Gastrocnemius medialis (tissue), 4 donors: ENCODE data around the gene KRTAP4-12. TPM values are rescaled to one million over a fixed set of nuclear protein-coding genes. Genes with fewer than 3 reads are reported as not detected.
"Not testable (repeated sequence)": the region's sequence is repeated elsewhere in the genome, so short reads cannot be mapped to it uniquely, and the experiment has no call there.

Source experiments
- ATAC-seq, 2 donors: fragments of 150-250 bp; one replicate each; pipeline ENCODE4 v1.9.1; 2016
- DNase-seq, 2 donors: peaks; one replicate each; pipeline ENCODE4 v3.0.0-alpha.2; 2019
- H3K27ac ChIP-seq, 4 donors: fragments of 200-600 bp; sonication (generic); 1 replicate in 1 of 4; 2 replicates in 3 of 4; pipeline ENCODE4 v1.5.1; 2016 to 2018; ENCODE audit warnings: mild to moderate bottlenecking in 2 of 4, moderate library complexity in 1 of 4
- H3K27me3 ChIP-seq, 3 donors: fragments of 200-600 bp; sonication (generic) in 2 of 3; 1 replicate in 1 of 3; 2 replicates in 2 of 3; pipeline versions ENCODE4 v1.5.1 to v1.6.0; 2016 to 2019; ENCODE audit warnings: mild to moderate bottlenecking in 1 of 3, moderate library complexity in 1 of 3
- H3K36me3 ChIP-seq, 2 donors: fragments of 200-600 bp; sonication (generic) in 1 of 2; one replicate each; pipeline ENCODE4 v1.5.1; 2017 to 2018
- H3K4me1 ChIP-seq, 2 donors: fragments of 200-600 bp; sonication (generic) in 1 of 2; one replicate each; pipeline ENCODE4 v1.5.1; 2016 to 2017; ENCODE audit warnings: mild to moderate bottlenecking in 2 of 2
- H3K4me3 ChIP-seq, 4 donors: fragments of 200-600 bp; sonication (generic) in 3 of 4; 1 replicate in 1 of 4; 2 replicates in 3 of 4; pipeline ENCODE4 v1.5.1; 2016 to 2019; ENCODE audit warnings: mild to moderate bottlenecking in 2 of 4
- H3K9me3 ChIP-seq, 3 donors: fragments of 200-600 bp; sonication (generic) in 2 of 3; 1 replicate in 1 of 3; 2 replicates in 2 of 3; pipeline ENCODE4 v1.5.1; 2016 to 2019
- POLR2A ChIP-seq, 2 donors: fragments of 450-650 bp; IDR thresholded peaks; one replicate each; pipeline ENCODE4 v1.6.1; 2017; ENCODE audit warnings: antibody characterized with exemption in 2 of 2, mild to moderate bottlenecking in 2 of 2, moderate library complexity in 2 of 2
- in situ Hi-C, 4 donors: fragments of 200-750 bp; cut with MboI; loops; one replicate each; pipeline versions ENCODE4 v1.15.0 to v1.8.0; 2017; ENCODE audit warnings: low sequenced_read_pairs in 4 of 4
- intact Hi-C: fragments of 100-400 bp; cut with DNase I; formaldehyde crosslinking; loops from one replicate; pipeline ENCODE4 v1.15.1; 2023; ENCODE audit warnings: low total_unique reads
- total RNA-seq, 4 donors: library from RNA; depleted of rRNA; stranded (reverse); fragments of >200 nt; gene quantifications; one replicate each; pipeline versions ENCODE4 v1.1.0 to v1.2.3, GENCODE V29; 2016
- TF ChIP-seq, protein P1 (sequence below), 5 experiments: fragments of 450-650 bp in 3 of 5; fragments of 200-600 bp in 2 of 5; sonication (generic) in 2 of 5; IDR thresholded peaks in 4 of 5; conservative IDR thresholded peaks in 1 of 5; 1 replicate in 4 of 5; 2 replicates in 1 of 5; pipeline ENCODE4 v1.5.1; 2016 to 2019; ENCODE audit warnings: antibody characterized with exemption in 5 of 5, mild to moderate bottlenecking in 3 of 5, moderate library complexity in 3 of 5

The KRTAP4-12 gene
- total RNA-seq, 4 donors from 2014 or later: not detected

DNA sequence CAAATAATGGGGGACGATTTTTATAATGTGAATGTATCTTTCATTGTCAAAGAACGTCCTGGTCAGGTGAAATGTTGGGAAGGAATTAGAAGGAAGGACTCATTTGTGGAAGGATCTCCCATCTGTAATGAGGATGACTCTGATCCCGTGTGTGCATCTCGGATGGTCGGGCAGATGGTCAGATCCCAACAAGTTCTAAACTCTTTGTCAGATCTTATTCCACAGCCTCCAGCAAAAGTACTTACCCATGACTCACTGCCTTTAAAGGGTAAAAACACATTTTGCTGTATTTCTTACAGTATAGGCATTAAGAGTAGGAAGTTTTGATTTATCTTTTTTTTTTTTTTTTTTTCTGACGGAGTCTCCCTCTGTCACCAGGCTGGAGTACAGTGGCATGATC lies 25.5 kb downstream of the KRTAP4-12 start:
- intact Hi-C loops: no loop called here

GRCh38 chr17:41098042-41098441 lies 25.9 kb downstream of the KRTAP4-12 start, which contains the start of gene KRTAP4-8:
Gene KRTAP4-8 (minus strand): TSS chr17:41098142. CDS start chr17:41098084, 58 bp downstream.
- Histone ChIP-seq H3K4me3 (no peak within 1 kb of the TSS), H3K4me1 (no peaks in the 10 kb centered on the region), H3K27me3 (no peaks in the 10 kb centered on the region), H3K27ac (no peak within 1 kb of the TSS), H3K9me3 (no peaks in the 10 kb centered on the region), H3K36me3 (no peaks in the 10 kb centered on the region)
- intact Hi-C loops: no loop called here
- ATAC-seq: no peak
- TF ChIP-seq, protein P1, sequence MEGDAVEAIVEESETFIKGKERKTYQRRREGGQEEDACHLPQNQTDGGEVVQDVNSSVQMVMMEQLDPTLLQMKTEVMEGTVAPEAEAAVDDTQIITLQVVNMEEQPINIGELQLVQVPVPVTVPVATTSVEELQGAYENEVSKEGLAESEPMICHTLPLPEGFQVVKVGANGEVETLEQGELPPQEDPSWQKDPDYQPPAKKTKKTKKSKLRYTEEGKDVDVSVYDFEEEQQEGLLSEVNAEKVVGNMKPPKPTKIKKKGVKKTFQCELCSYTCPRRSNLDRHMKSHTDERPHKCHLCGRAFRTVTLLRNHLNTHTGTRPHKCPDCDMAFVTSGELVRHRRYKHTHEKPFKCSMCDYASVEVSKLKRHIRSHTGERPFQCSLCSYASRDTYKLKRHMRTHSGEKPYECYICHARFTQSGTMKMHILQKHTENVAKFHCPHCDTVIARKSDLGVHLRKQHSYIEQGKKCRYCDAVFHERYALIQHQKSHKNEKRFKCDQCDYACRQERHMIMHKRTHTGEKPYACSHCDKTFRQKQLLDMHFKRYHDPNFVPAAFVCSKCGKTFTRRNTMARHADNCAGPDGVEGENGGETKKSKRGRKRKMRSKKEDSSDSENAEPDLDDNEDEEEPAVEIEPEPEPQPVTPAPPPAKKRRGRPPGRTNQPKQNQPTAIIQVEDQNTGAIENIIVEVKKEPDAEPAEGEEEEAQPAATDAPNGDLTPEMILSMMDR (IDR thresholded peaks at IDR 0.05 in 4 of 5, conservative IDR thresholded peaks at IDR 0.05 in 1 of 5): no peak
- TF ChIP-seq POLR2A (IDR thresholded peaks at IDR 0.05): no peak
- in situ Hi-C loops: loop anchor here in 1 of 4 donors (25.0 kb wide), 1 partner anchor 89 kb away; the partner anchor contains the start of genes KRTAP4-1, KRTAP4-2 and KRTAP9-1
- no peak for DNase-seq

More for the DNA sequence above, 25.5 kb downstream of the KRTAP4-12 start:
- H3K27ac ChIP-seq: no peak overlapping the region
- no peak for ATAC-seq
- H3K4me1 ChIP-seq: no peaks in the 10 kb centered on the region
- H3K4me3 ChIP-seq: no peak overlapping the region
- in situ Hi-C loops: loop anchor here in 1 of 4 donors (25.0 kb wide), 1 partner anchor 89 kb away; the partner anchor contains the start of genes KRTAP4-1, KRTAP4-2 and KRTAP9-1
- no peaks in the 10 kb centered on the region for H3K9me3 ChIP-seq
- H3K27me3 ChIP-seq: no peaks in the 10 kb centered on the region
- DNase-seq: no peak
- no peaks in the 10 kb centered on the region for H3K36me3 ChIP-seq
- TF ChIP-seq, protein P1 (IDR thresholded peaks at IDR 0.05 in 4 of 5, conservative IDR thresholded peaks at IDR 0.05 in 1 of 5): no peak
- TF ChIP-seq POLR2A (IDR thresholded peaks at IDR 0.05): no peak

- TF ChIP-seq, protein P1 (IDR thresholded peaks at IDR 0.05 in 4 of 5, conservative IDR thresholded peaks at IDR 0.05 in 1 of 5): no peak
- no peak for TF ChIP-seq POLR2A (IDR thresholded peaks at IDR 0.05)
- Histone ChIP-seq H3K27me3 (no peaks in the 10 kb centered on the region), H3K27ac (no peak overlapping the region), H3K9me3 (no peaks in the 10 kb centered on the region), H3K36me3 (no peaks in the 10 kb centered on the region), H3K4me3 (no peak overlapping the region), H3K4me1 (no peaks in the 10 kb centered on the region)
- DNase-seq (no peak), ATAC-seq (no peak)
- intact Hi-C loops (no loop called here), in situ Hi-C loops (loop anchor here in 1 of 4 donors (25.0 kb wide), 1 partner anchor 91 kb away; the partner anchor contains the start of genes KRTAP4-1, KRTAP4-2 and KRTAP9-1)
Measured at GRCh38 chr17:41096055-41096454, 27.9 kb downstream of the KRTAP4-12 start.

GRCh38 chr17:41088760-41089352 lies 35.1 kb downstream of the KRTAP4-12 start:
- not testable (repeated sequence) for DNase-seq, H3K9me3 ChIP-seq
- in situ Hi-C loops: loop anchor here in 1 of 4 donors (25.0 kb wide), 1 partner anchor 98 kb away; the partner anchor contains the start of genes KRTAP4-1, KRTAP4-2 and KRTAP9-1

DNA sequence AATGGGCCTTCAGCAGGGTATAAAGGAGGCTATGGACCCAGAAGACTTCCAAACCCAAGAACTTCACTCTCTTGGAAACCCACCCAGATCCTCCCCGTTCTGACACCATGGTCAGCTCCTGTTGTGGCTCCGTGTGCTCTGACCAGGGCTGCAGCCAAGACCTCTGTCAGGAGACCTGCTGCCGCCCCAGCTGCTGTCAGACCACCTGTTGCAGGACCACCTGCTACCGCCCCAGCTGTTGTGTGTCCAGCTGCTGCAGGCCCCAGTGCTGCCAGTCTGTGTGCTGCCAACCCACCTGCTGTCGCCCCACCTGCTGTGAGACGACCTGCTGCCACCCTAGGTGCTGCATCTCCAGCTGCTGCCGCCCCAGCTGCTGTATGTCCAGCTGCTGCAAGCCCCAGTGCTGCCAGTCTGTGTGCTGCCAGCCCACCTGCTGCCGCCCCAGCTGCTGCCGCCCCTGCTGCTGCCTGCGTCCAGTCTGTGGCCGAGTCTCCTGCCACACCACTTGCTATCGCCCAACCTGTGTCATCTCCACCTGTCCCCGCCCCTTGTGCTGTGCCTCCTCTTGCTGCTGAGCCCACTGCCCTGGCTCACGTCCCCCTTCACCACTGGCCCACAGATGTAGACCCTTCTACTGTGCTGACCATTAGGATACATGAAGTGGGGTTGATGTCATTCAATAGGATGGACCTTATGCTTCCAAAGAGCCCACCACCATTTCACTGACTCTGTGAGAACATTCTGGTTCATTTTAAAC lies 39.7 kb downstream of the KRTAP4-12 start, which contains the start of gene KRTAP4-7:
Gene KRTAP4-7 (plus strand): TSS at position 51 of the 757 bp plus-strand sequence. CDS start 57 bp downstream, at position 108.
- H3K36me3 ChIP-seq, H3K4me1 ChIP-seq, H3K4me3 ChIP-seq, ATAC-seq, intact Hi-C loops, H3K27me3 ChIP-seq, DNase-seq, H3K9me3 ChIP-seq, H3K27ac ChIP-seq: not testable (repeated sequence)
- in situ Hi-C loops: loop anchor here in 1 of 4 donors (25.0 kb wide), 1 partner anchor 103 kb away; the partner anchor contains the start of genes KRTAP4-1, KRTAP4-2 and KRTAP9-1

More at GRCh38 chr17:41088760-41089352, 35.1 kb downstream of the KRTAP4-12 start:
- ATAC-seq, H3K4me1 ChIP-seq, H3K27ac ChIP-seq, intact Hi-C loops, H3K27me3 ChIP-seq, H3K4me3 ChIP-seq, H3K36me3 ChIP-seq: not testable (repeated sequence)

- H3K27ac ChIP-seq, H3K4me1 ChIP-seq, H3K9me3 ChIP-seq, intact Hi-C loops, DNase-seq, H3K4me3 ChIP-seq, H3K36me3 ChIP-seq, H3K27me3 ChIP-seq, ATAC-seq: not testable (repeated sequence)
- in situ Hi-C loops: loop anchor here in 1 of 4 donors (25.0 kb wide), 1 partner anchor 104 kb away; the partner anchor contains the start of genes KRTAP4-1, KRTAP4-2 and KRTAP9-1
Measured at GRCh38 chr17:41083427-41083826, 40.6 kb downstream of the KRTAP4-12 start.
